Lower leg skin (tissue), 3 donors: Measurements from ENCODE around the gene PLD1.

Source experiments
- POLR2A ChIP-seq, 2 donors: fragments of 450-650 bp; IDR thresholded peaks; one replicate each; pipeline ENCODE4 v1.6.1; 2016 to 2017; ENCODE audit warnings: antibody characterized with exemption in 2 of 2, mild to moderate bottlenecking in 1 of 2, moderate library complexity in 1 of 2
- TF ChIP-seq, protein P1 (sequence below), 3 donors: fragments of 450-650 bp; IDR thresholded peaks; one replicate each; pipeline ENCODE4 v1.5.1; 2016; ENCODE audit warnings: antibody characterized with exemption in 3 of 3, mild to moderate bottlenecking in 3 of 3, moderate library complexity in 2 of 3

DNA sequence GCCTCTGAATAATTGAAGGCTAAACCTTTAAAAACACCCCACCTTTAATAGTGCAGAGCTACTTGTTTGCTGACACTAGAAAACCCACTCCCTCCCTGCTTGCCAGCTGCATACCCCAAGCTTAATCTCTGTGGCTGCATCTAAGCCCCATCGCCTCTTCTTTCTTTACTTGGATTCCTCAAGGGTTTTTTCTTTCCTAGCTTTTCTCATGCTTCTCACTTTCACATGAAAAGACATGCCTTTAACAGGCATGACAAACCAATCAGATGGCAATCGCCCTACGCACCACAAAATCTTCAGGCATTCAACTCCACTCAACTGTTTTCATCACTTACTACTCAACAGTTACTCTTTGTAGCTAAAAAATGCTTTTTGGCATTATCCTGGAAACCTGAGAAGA is 77.5 kb downstream of the PLD1 start:
- TF ChIP-seq, protein P1, sequence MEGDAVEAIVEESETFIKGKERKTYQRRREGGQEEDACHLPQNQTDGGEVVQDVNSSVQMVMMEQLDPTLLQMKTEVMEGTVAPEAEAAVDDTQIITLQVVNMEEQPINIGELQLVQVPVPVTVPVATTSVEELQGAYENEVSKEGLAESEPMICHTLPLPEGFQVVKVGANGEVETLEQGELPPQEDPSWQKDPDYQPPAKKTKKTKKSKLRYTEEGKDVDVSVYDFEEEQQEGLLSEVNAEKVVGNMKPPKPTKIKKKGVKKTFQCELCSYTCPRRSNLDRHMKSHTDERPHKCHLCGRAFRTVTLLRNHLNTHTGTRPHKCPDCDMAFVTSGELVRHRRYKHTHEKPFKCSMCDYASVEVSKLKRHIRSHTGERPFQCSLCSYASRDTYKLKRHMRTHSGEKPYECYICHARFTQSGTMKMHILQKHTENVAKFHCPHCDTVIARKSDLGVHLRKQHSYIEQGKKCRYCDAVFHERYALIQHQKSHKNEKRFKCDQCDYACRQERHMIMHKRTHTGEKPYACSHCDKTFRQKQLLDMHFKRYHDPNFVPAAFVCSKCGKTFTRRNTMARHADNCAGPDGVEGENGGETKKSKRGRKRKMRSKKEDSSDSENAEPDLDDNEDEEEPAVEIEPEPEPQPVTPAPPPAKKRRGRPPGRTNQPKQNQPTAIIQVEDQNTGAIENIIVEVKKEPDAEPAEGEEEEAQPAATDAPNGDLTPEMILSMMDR (IDR thresholded peaks at IDR 0.05): no peak
- no peak for TF ChIP-seq POLR2A (IDR thresholded peaks at IDR 0.05)
